HG03469 (cell line): ENCODE data around the gene TMEM106C.
"Not testable (repeated sequence)": the region's sequence is repeated elsewhere in the genome, so short reads cannot be mapped to it uniquely, and the experiment has no call there.

ENCODE experiments used
- ATAC-seq: cut with Tn5 transposase; IDR thresholded peaks from one replicate; pipeline ENCODE4 v1.9.1; 2021; ENCODE audit warnings: mild to moderate bottlenecking, moderate library complexity, moderate number of reproducible peaks; ENCODE audit not compliant: unreplicated experiment

Gene TMEM106C

GRCh38 chr12:47949441-47950341, 13.7 kb upstream of the TMEM106C start:
- peak; percentile 44 for ATAC-seq

- no peak for ATAC-seq
Observed at GRCh38 chr12:47950856-47951468, 12.4 kb upstream of the TMEM106C start.

GRCh38 chr12:47954058-47954457, 9.3 kb upstream of the TMEM106C start:
- no peak for ATAC-seq

- ATAC-seq = no peak
Observed at GRCh38 chr12:47954467-47955045, 8.8 kb upstream of the TMEM106C start.

GRCh38 chr12:47955059-47955458, 8.3 kb upstream of the TMEM106C start:
- ATAC-seq = no peak

GRCh38 chr12:47957671-47958070, 5.7 kb upstream of the TMEM106C start:
- not testable (repeated sequence) for ATAC-seq

GRCh38 chr12:47962198-47962597, 1.2 kb upstream of the TMEM106C start:
- no peak for ATAC-seq

- ATAC-seq = no peak
Observed at GRCh38 chr12:47964106-47964728, 821 bp downstream of the TMEM106C start.

- no peak for ATAC-seq
Observed at GRCh38 chr12:47965581-47965980, 2.2 kb downstream of the TMEM106C start.

- no peak for ATAC-seq
Observed at GRCh38 chr12:47967461-47968321, 4.3 kb downstream of the TMEM106C start.

- no peak for ATAC-seq
Observed at GRCh38 chr12:47969845-47970244, 6.4 kb downstream of the TMEM106C start.

GRCh38 chr12:47970843-47971242, 7.4 kb downstream of the TMEM106C start:
- no peak for ATAC-seq

GRCh38 chr12:47972895-47973294, 9.5 kb downstream of the TMEM106C start:
- no peak for ATAC-seq

GRCh38 chr12:47973870-47974269, 10.5 kb downstream of the TMEM106C start:
- ATAC-seq = no peak

GRCh38 chr12:47975036-47975620, 11.7 kb downstream of the TMEM106C start:
- ATAC-seq = no peak

GRCh38 chr12:47975816-47976215, 12.4 kb downstream of the TMEM106C start:
- ATAC-seq = no peak

- no peak for ATAC-seq
Observed at GRCh38 chr12:47977046-47977771, 13.8 kb downstream of the TMEM106C start.

GRCh38 chr12:47977772-47978597, 14.6 kb downstream of the TMEM106C start:
- no peak for ATAC-seq

- no peak for ATAC-seq
Observed at GRCh38 chr12:47978598-47978873, 15.1 kb downstream of the TMEM106C start.
